ENCODE data around the gene STK32A.

- TF ChIP-seq CTCF (IDR thresholded peaks at IDR 0.05), result no peak
- no peak for TF ChIP-seq EZH2 (IDR thresholded peaks at IDR 0.05; ENCODE audit: borderline replicate concordance, insufficient read depth, low read depth, low read length, poor library complexity, severe bottlenecking)
These were observed 159.2 kb downstream of the STK32A start for GRCh38 chr5:147393874-147394672.
